GM12891 (cell line): ENCODE results near the gene CRY2.

Experiments used
- POLR2A ChIP-seq: IDR thresholded peaks from 2 replicates; pipeline ENCODE4 v1.6.1; 2011; ENCODE audit warnings: low read depth, low read length, control low read depth
- SPI1 ChIP-seq: IDR thresholded peaks from 2 replicates; pipeline ENCODE4 v1.6.1; 2011; ENCODE audit warnings: low read depth, low read length, control low read depth
- TAF1 ChIP-seq: IDR thresholded peaks from 2 replicates; pipeline ENCODE4 v1.6.1; 2011; ENCODE audit warnings: low read depth, low read length, control low read depth

DNA sequence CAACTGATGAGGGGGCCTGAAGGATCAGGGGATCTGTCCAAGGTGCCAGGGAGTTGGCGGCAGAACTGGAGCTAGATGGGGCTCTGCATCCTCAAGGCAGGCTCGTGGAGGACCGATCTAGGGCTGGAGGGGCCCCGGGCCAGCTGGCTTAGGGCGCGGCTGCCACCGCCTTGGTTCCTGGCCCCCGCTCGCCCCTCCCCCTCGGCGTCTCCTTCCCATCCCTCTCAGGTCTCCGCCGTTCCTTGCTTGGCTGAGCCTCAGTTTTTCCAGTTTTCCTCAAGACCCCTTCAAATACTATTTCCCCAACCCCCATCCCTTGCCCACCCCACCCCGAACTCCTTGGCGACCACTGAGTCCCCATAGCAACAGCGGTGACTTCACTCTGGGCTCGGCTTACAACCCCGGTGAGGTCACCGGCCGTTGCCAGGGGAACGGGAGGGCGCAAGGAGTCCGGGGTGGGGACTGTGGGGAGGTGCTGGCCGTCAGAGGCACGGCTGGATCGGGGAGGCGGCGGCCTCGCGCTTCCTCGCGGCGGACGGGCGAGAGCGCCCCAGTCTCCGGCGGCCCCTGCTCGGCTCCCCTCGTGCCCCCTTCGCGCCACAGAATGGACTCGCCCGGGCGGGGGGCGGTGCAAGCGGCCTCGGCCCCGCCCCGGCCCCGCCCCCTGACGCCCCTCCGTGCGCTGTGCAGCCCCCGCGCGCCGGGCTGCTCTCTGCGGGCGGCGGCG lies 52.3 kb downstream of the CRY2 start:
- no peak for TF ChIP-seq TAF1
- no peak for TF ChIP-seq SPI1
- TF ChIP-seq POLR2A, result no peak
